ENCODE data around the gene ANO9.

Gene ANO9

DNA sequence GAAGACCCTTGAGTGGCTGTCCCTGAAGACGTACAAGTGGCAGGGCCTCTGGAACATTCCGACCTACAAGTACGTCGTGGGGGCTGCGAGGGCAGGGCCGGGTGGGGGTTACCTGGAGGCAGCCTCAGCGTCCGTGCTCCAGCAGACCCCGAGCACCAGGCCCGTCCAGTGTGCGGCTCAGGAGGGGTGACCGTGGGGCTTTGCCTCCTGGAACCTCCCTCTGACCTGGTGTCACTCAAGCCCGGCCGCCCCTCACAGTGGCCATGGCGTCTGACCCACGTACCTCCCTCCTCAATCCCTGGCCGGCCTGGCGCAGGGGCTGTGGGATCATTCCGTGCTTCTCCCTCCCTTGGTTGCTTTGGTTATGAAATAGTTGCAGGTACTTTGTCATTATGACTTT lies 46.8 kb upstream of the ANO9 start:
- H3K4me3 ChIP-seq (ENCODE audit: low read length), result no peak overlapping the region
- TF ChIP-seq, protein P1, sequence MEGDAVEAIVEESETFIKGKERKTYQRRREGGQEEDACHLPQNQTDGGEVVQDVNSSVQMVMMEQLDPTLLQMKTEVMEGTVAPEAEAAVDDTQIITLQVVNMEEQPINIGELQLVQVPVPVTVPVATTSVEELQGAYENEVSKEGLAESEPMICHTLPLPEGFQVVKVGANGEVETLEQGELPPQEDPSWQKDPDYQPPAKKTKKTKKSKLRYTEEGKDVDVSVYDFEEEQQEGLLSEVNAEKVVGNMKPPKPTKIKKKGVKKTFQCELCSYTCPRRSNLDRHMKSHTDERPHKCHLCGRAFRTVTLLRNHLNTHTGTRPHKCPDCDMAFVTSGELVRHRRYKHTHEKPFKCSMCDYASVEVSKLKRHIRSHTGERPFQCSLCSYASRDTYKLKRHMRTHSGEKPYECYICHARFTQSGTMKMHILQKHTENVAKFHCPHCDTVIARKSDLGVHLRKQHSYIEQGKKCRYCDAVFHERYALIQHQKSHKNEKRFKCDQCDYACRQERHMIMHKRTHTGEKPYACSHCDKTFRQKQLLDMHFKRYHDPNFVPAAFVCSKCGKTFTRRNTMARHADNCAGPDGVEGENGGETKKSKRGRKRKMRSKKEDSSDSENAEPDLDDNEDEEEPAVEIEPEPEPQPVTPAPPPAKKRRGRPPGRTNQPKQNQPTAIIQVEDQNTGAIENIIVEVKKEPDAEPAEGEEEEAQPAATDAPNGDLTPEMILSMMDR (IDR thresholded peaks at IDR 0.05; ENCODE audit: insufficient read depth, low read depth, low read length, missing control alignments), result no peak
- no peak for DNase-seq (ENCODE audit: low read depth)

DNA sequence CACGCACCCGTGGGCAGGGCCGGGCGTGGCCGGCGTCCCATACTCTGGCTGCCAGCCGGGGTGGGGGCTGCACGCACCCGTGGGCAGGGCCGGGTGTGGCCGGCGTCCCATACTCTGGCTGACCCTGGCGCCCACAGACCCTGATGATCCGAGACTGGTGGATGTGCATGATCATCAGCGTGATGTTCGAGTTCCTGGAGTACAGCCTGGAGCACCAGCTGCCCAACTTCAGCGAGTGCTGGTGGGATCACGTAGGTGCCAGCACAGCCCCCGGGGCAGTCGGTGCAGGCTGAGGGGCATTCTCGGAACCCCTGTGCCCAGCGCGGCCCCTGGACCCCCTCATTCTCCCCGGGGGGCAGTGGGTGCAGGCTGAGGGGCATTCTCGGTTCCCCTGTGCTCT lies 46.3 kb upstream of the ANO9 start:
- H3K4me3 ChIP-seq (ENCODE audit: low read length), result no peak overlapping the region
- no peak for DNase-seq (ENCODE audit: low read depth)
- TF ChIP-seq, protein P1 (IDR thresholded peaks at IDR 0.05; ENCODE audit: insufficient read depth, low read depth, low read length, missing control alignments), result no peak

DNA sequence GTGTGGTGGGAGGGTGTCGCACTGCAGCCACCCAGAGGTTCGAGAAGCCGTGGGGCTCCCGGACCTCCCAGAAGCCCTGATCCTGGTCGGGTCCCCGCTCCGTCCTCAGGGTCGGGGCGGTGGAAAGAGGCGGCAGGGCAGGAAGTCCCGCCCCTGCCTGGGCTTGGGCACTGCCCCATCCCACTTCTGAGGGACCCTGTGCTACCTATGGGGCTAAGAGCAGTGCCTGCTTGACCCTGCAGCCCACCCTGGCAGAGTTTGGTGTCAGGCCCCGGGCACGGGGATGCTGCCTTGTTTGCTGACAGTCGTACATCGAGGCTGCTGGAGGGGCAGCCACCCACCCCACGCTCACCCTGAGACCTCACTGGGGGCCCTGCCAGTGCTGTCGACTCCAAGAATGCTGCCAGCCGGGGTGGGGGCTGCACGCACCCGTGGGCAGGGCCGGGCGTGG lies 45.8 kb upstream of the ANO9 start:
- DNase-seq (ENCODE audit: low read depth), result no peak
- H3K4me3 ChIP-seq (ENCODE audit: low read length), result no peak overlapping the region
- TF ChIP-seq, protein P1 (IDR thresholded peaks at IDR 0.05; ENCODE audit: insufficient read depth, low read depth, low read length, missing control alignments), result no peak

DNA sequence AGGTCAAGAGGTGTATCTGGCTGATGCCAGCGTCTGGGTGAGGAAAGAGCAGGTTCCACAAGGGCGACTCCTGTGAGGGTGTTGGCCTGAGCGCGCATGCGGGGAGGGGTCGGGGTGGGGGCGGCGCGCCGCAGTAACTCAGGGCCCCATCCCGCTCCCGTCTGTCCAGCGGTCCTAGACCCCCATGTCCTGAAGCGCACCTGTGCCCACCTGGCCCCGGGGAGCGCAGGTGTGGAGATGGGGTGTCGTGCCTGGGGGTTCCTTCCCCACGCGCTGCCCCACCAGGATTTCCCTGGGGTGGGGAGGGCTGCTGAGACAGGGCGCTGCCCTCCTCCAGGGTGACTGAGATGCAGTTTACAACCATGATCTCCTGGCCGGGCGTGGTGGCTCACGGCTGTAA lies 44.4 kb upstream of the ANO9 start:
- TF ChIP-seq, protein P1 (IDR thresholded peaks at IDR 0.05; ENCODE audit: insufficient read depth, low read depth, low read length, missing control alignments), result no peak
- DNase-seq (ENCODE audit: low read depth), result no peak
- H3K4me3 ChIP-seq (ENCODE audit: low read length), result no peak overlapping the region

DNA sequence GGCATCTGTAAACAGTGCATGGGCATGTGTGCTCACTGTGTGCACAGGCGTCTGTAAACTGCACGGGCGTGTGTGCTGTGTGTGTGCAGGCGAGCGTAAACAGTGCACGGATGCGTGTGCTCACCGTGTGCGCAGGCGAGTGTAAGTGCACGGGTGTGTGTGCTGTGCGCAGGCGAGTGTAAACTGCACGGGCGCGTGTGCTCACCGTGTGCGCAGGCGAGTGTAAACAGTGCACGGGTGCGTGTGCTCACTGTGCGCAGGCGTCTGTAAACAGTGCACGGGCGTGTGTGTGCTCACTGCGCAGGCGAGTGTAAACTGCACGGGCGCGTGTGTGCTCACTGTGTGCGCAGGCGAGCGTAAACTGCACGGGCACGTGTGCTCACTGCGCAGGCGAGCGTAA lies 42.8 kb upstream of the ANO9 start:
- TF ChIP-seq, protein P1 (IDR thresholded peaks at IDR 0.05; ENCODE audit: insufficient read depth, low read depth, low read length, missing control alignments), result no peak
- no peak overlapping the region for H3K4me3 ChIP-seq (ENCODE audit: low read length)

DNA sequence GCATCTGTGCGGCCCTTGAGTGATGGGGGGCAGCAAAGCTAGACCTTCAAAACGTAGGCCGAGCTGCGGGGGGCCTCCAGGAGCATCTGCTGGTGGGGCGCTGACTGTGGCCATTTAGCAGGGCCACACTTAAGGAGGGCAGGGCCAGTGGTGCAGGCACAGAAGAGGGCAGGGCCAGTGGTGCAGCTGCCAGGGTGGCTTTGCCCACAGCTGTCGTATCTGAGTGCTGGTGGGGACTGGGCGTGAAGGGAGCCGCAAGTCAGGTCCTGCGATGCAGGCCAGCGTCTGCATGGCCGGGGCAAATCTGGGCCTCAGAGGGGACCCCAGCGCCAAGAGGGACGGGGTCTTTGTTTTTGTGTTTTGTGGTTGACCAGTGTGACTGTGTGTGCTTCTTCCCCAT lies 37.5 kb upstream of the ANO9 start:
- TF ChIP-seq, protein P1 (IDR thresholded peaks at IDR 0.05; ENCODE audit: insufficient read depth, low read depth, low read length, missing control alignments), result no peak
- DNase-seq (ENCODE audit: low read depth), result no peak
- no peak overlapping the region for H3K4me3 ChIP-seq (ENCODE audit: low read length)

More for the DNA sequence above, 42.8 kb upstream of the ANO9 start:
- DNase-seq (ENCODE audit: low read depth), result no peak

DNA sequence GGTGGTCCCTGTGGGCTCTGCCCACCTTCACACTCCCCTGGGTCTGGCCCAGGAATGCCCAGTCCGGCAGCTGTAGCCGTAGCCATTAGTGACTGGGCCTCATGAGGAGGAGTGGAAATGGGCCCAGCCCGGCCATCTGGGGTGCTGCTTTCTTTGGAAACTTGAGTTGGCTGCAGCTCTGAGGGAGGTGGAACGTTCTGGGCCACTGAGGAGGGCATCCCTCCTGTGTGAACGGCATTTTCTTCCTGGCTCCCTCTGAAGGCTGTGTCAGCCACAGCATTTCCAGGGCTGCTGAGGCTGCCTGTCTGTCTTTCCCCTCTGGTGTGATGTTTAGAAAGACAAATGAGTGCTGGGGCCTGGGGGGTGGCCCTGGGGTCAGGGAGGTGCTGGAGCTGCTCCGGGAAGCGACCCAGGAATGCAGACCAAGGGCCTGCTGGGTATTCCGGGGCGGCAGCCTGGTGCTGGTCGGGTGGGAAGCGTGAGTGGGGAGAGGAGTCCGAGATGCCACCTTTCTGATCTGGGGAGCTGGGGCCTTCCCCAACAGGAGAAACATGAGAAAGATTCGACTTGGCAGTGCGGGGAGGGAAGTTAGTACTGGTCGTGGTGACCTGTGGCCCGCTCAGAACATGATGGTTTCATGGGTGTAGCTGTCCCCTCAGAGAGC lies 35.4 kb upstream of the ANO9 start:
- H3K4me3 ChIP-seq (ENCODE audit: low read length), result no peak overlapping the region
- DNase-seq (ENCODE audit: low read depth), result no peak
- TF ChIP-seq, protein P1 (IDR thresholded peaks at IDR 0.05; ENCODE audit: insufficient read depth, low read depth, low read length, missing control alignments), result no peak
